ENCODE measurements around the gene PARD3. TPM values are rescaled to one million over a fixed set of nuclear protein-coding genes. Genes with fewer than 3 reads are reported as not detected.

PARD3 gene
- total and polyA plus RNA-seq, 10 of the 15 experiments (the other 5 are each of a cell fraction or from before 2014, with no cell fraction given): 2.6 to 43.1 (median 13.9) TPM

DNA sequence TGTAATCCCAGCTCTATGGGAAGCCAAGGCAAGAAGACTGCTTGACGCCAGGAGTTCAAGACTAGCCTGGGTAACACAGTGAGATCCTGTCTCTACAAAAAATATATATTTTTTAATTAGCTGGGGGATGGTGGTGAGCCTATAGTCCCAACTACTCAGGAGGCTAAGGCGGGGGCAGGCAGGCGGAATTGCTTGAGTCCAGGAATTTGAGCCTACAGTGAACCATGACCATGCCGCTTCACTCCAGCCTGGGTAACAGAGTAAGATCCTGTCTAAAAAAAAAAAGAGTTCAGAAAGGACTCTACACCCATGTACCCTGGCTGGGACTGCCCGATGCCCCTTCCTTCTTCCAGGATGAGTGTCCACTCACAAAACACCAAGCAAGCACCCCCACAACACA is 648.7 kb downstream of the PARD3 start:
- SMC1A ChIA-PET (ENCODE audit: uncharacterized antibody, unreplicated experiment): interaction anchor here (1.0 to 1.7 kb wide), 9 partner anchors 11 to 839 kb away, joined by 3 to 4 read pairs (median 4); no protein-coding TSS in a partner anchor
- in situ Hi-C loops (cut with MboI) (no loop called here), intact Hi-C loops (cut with micrococcal nuclease; ENCODE audit: unreplicated experiment) (no loop called here)
- H2AFZ ChIP-seq (ENCODE audit: control insufficient read depth, low read depth, low read length): no peak overlapping the region
- RAD21 ChIA-PET (ENCODE audit: unreplicated experiment): interaction anchor here (2.1 kb wide), 1 partner anchor 15 kb away, joined by 4 read pairs; no protein-coding TSS in a partner anchor
- H3K36me3 ChIP-seq (ENCODE audit: control insufficient read depth in 2 of 2, insufficient read depth in 2 of 2, low read length in 1 of 2): no peaks in the 10 kb centered on the region
- H3K4me3 ChIP-seq: no peak overlapping the region
- H3K27me3 ChIP-seq (replicated peaks in 1 of 2; ENCODE audit: control insufficient read depth in 2 of 2, insufficient read depth in 2 of 2, low read length in 1 of 2): no peaks in the 10 kb centered on the region
- H4K20me1 ChIP-seq (ENCODE audit: control insufficient read depth, insufficient read depth): no peaks in the 10 kb centered on the region
- no peak overlapping the region for H3K27ac ChIP-seq (ENCODE audit: control insufficient read depth, insufficient read depth)
- CTCF ChIA-PET: interaction anchor here (0.8 to 1.6 kb wide), 2 partner anchors 10 to 43 kb away, joined by 3 to 4 read pairs; no protein-coding TSS in a partner anchor
- POLR2A ChIA-PET: interaction anchor here (0.6 kb wide), 1 partner anchor 18 kb away, joined by 3 read pairs; no protein-coding TSS in a partner anchor
- BruUV-seq (replicated peaks): no TSS peak
- WGBS (ENCODE audit: insufficient coverage, insufficient replicate concordance, low lambda C conversion rate, missing lambda C conversion rate): 35% methylated on average over 5 of the region's 5 CpGs
- no peaks in the 10 kb centered on the region for H3K79me2 ChIP-seq (ENCODE audit: control insufficient read depth, insufficient read depth, low read length)
- ATAC-seq (no peak), FAIRE-seq (no peak), DNase-seq (ENCODE audit: low read depth, low spot score) (no peak)
- no peaks in the 10 kb centered on the region for H3K9me3 ChIP-seq (replicated peaks; ENCODE audit: control insufficient read depth, insufficient read depth, low read length)
- no peak overlapping the region for H3K4me2 ChIP-seq (ENCODE audit: control insufficient read depth, insufficient read depth)
- no peak overlapping the region for H3K9ac ChIP-seq (ENCODE audit: control insufficient read depth, insufficient read depth, low read length)
- TF ChIP-seq KAT2A (conservative IDR thresholded peaks at IDR 0.05; ENCODE audit: control insufficient read depth, low read depth, low read length): no peak
- TF ChIP-seq FOXK2 (IDR thresholded peaks at IDR 0.05): no peak
- no peak for TF ChIP-seq STAT3 (IDR thresholded peaks at IDR 0.05; ENCODE audit: low read depth, low read length)
- no peak for TF ChIP-seq BACH1 (IDR thresholded peaks at IDR 0.05; ENCODE audit: borderline replicate concordance)
- no peak for TF ChIP-seq CREM (IDR thresholded peaks at IDR 0.05; ENCODE audit: low read depth)
- TF ChIP-seq NFYA (IDR thresholded peaks at IDR 0.05; ENCODE audit: borderline replicate concordance, low read depth, low read length): no peak
- no peak for TF ChIP-seq IRF4 (IDR thresholded peaks at IDR 0.05; ENCODE audit: low read depth, low read length)
- TF ChIP-seq ZNF622 (IDR thresholded peaks at IDR 0.05): no peak
- TF ChIP-seq, protein P1, sequence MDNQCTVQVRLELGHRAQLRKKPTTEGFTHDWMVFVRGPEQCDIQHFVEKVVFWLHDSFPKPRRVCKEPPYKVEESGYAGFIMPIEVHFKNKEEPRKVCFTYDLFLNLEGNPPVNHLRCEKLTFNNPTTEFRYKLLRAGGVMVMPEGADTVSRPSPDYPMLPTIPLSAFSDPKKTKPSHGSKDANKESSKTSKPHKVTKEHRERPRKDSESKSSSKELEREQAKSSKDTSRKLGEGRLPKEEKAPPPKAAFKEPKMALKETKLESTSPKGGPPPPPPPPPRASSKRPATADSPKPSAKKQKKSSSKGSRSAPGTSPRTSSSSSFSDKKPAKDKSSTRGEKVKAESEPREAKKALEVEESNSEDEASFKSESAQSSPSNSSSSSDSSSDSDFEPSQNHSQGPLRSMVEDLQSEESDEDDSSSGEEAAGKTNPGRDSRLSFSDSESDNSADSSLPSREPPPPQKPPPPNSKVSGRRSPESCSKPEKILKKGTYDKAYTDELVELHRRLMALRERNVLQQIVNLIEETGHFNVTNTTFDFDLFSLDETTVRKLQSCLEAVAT (IDR thresholded peaks at IDR 0.05): no peak
- TF ChIP-seq, protein P2, sequence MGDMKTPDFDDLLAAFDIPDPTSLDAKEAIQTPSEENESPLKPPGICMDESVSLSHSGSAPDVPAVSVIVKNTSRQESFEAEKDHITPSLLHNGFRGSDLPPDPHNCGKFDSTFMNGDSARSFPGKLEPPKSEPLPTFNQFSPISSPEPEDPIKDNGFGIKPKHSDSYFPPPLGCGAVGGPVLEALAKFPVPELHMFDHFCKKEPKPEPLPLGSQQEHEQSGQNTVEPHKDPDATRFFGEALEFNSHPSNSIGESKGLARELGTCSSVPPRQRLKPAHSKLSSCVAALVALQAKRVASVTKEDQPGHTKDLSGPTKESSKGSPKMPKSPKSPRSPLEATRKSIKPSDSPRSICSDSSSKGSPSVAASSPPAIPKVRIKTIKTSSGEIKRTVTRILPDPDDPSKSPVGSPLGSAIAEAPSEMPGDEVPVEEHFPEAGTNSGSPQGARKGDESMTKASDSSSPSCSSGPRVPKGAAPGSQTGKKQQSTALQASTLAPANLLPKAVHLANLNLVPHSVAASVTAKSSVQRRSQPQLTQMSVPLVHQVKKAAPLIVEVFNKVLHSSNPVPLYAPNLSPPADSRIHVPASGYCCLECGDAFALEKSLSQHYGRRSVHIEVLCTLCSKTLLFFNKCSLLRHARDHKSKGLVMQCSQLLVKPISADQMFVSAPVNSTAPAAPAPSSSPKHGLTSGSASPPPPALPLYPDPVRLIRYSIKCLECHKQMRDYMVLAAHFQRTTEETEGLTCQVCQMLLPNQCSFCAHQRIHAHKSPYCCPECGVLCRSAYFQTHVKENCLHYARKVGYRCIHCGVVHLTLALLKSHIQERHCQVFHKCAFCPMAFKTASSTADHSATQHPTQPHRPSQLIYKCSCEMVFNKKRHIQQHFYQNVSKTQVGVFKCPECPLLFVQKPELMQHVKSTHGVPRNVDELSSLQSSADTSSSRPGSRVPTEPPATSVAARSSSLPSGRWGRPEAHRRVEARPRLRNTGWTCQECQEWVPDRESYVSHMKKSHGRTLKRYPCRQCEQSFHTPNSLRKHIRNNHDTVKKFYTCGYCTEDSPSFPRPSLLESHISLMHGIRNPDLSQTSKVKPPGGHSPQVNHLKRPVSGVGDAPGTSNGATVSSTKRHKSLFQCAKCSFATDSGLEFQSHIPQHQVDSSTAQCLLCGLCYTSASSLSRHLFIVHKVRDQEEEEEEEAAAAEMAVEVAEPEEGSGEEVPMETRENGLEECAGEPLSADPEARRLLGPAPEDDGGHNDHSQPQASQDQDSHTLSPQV (IDR thresholded peaks at IDR 0.05): no peak
- TF ChIP-seq, protein P3, sequence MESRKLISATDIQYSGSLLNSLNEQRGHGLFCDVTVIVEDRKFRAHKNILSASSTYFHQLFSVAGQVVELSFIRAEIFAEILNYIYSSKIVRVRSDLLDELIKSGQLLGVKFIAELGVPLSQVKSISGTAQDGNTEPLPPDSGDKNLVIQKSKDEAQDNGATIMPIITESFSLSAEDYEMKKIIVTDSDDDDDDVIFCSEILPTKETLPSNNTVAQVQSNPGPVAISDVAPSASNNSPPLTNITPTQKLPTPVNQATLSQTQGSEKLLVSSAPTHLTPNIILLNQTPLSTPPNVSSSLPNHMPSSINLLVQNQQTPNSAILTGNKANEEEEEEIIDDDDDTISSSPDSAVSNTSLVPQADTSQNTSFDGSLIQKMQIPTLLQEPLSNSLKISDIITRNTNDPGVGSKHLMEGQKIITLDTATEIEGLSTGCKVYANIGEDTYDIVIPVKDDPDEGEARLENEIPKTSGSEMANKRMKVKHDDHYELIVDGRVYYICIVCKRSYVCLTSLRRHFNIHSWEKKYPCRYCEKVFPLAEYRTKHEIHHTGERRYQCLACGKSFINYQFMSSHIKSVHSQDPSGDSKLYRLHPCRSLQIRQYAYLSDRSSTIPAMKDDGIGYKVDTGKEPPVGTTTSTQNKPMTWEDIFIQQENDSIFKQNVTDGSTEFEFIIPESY (IDR thresholded peaks at IDR 0.05): no peak
- TF ChIP-seq SMARCA5 (IDR thresholded peaks at IDR 0.05): no peak
- no peak for TF ChIP-seq MYB (IDR thresholded peaks at IDR 0.05; ENCODE audit: borderline replicate concordance, low read depth, low read length)
- TF ChIP-seq YY1 (IDR thresholded peaks at IDR 0.05; ENCODE audit: low read depth, low read length): no peak
- no peaks in the 10 kb centered on the region for H3K4me1 ChIP-seq (ENCODE audit: control insufficient read depth, insufficient read depth, low read length)

Measured in GM12878 (cell line).